Measurements from ENCODE around the gene EXD2. TPM values are rescaled to one million over a fixed set of nuclear protein-coding genes. Genes with fewer than 3 reads are reported as not detected.
"Not testable (repeated sequence)": the region's sequence is repeated elsewhere in the genome, so short reads cannot be mapped to it uniquely, and the experiment has no call there.

The EXD2 gene
- total RNA-seq, 1 donor from 2014 or later: 31.2 TPM

- no peaks in the 10 kb centered on the region for H3K27me3 Mint-ChIP-seq (ENCODE audit: unreplicated experiment)
Measured at GRCh38 chr14:69274321-69274720, 83.0 kb downstream of the EXD2 start.

GRCh38 chr14:69275331-69275730, 84.0 kb downstream of the EXD2 start:
- Mint-ChIP-seq H3K27me3 (ENCODE audit: unreplicated experiment) (no peaks in the 10 kb centered on the region), H3K27ac (ENCODE audit: unreplicated experiment) (no peak overlapping the region), H3K4me3 (ENCODE audit: unreplicated experiment) (no peak overlapping the region), H3K4me1 (ENCODE audit: low read depth, unreplicated experiment) (peaks cover 12% of the 10 kb centered on the region), H3K9me3 (ENCODE audit: unreplicated experiment) (peaks cover 3% of the 10 kb centered on the region), H3K36me3 (ENCODE audit: unreplicated experiment) (peaks cover 5% of the 10 kb centered on the region)
- DNase-seq: no peak
- TF ChIP-seq, protein P1, sequence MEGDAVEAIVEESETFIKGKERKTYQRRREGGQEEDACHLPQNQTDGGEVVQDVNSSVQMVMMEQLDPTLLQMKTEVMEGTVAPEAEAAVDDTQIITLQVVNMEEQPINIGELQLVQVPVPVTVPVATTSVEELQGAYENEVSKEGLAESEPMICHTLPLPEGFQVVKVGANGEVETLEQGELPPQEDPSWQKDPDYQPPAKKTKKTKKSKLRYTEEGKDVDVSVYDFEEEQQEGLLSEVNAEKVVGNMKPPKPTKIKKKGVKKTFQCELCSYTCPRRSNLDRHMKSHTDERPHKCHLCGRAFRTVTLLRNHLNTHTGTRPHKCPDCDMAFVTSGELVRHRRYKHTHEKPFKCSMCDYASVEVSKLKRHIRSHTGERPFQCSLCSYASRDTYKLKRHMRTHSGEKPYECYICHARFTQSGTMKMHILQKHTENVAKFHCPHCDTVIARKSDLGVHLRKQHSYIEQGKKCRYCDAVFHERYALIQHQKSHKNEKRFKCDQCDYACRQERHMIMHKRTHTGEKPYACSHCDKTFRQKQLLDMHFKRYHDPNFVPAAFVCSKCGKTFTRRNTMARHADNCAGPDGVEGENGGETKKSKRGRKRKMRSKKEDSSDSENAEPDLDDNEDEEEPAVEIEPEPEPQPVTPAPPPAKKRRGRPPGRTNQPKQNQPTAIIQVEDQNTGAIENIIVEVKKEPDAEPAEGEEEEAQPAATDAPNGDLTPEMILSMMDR (IDR thresholded peaks at IDR 0.05; ENCODE audit: partially characterized antibody, unreplicated experiment): no peak

More at GRCh38 chr14:69274321-69274720, 83.0 kb downstream of the EXD2 start:
- H3K4me3 Mint-ChIP-seq (ENCODE audit: unreplicated experiment): no peak overlapping the region
- H3K9me3 Mint-ChIP-seq (ENCODE audit: unreplicated experiment): peaks cover 3% of the 10 kb centered on the region
- H3K27ac Mint-ChIP-seq (ENCODE audit: unreplicated experiment): no peak overlapping the region
- H3K36me3 Mint-ChIP-seq (ENCODE audit: unreplicated experiment): peaks cover 5% of the 10 kb centered on the region
- TF ChIP-seq, protein P1 (IDR thresholded peaks at IDR 0.05; ENCODE audit: partially characterized antibody, unreplicated experiment): no peak
- DNase-seq: no peak
- peaks cover 8% of the 10 kb centered on the region for H3K4me1 Mint-ChIP-seq (ENCODE audit: low read depth, unreplicated experiment)

GRCh38 chr14:69277356-69277755, 86.1 kb downstream of the EXD2 start:
- H3K27me3 Mint-ChIP-seq (ENCODE audit: unreplicated experiment); H3K36me3 Mint-ChIP-seq (ENCODE audit: unreplicated experiment); H3K27ac Mint-ChIP-seq (ENCODE audit: unreplicated experiment); H3K9me3 Mint-ChIP-seq (ENCODE audit: unreplicated experiment); DNase-seq; H3K4me3 Mint-ChIP-seq (ENCODE audit: unreplicated experiment): not testable (repeated sequence)
- H3K4me1 Mint-ChIP-seq (ENCODE audit: low read depth, unreplicated experiment): peaks cover 12% of the 10 kb centered on the region

DNA sequence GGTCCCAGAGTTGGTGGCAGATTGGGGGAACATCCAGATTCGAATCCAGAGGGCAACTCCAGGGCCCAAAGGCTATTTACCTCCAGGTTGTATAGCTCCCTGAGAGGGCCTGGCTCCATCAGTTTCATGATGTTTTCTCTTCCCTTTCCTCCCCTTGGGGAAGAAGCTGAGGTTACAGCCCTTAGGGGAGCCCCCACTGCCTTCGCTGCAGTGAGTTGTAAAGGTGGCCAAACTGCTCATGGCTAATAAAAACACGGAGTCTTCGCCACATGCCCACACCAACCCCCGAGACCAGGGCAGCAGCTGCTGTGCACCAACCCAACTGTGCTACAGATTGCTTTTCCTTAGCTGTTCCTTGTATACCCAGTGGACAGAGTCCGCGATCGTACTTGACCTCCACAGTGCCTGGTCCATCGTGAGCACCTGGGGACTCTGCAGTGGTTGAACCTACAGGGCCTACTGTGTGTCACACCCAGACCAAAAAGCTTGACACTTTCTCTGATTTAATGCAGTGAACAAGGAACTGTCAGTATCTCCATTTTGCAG, 89.5 kb downstream of the EXD2 start:
- peaks cover 9% of the 10 kb centered on the region for H3K36me3 Mint-ChIP-seq (ENCODE audit: unreplicated experiment)
- no peak overlapping the region for H3K4me3 Mint-ChIP-seq (ENCODE audit: unreplicated experiment)
- no peaks in the 10 kb centered on the region for H3K27me3 Mint-ChIP-seq (ENCODE audit: unreplicated experiment)
- no peak for DNase-seq
- H3K4me1 Mint-ChIP-seq (ENCODE audit: low read depth, unreplicated experiment): peaks cover 9% of the 10 kb centered on the region
- TF ChIP-seq, protein P1 (IDR thresholded peaks at IDR 0.05; ENCODE audit: partially characterized antibody, unreplicated experiment): no peak
- no peak overlapping the region for H3K27ac Mint-ChIP-seq (ENCODE audit: unreplicated experiment)
- H3K9me3 Mint-ChIP-seq (ENCODE audit: unreplicated experiment): no peaks in the 10 kb centered on the region

- Mint-ChIP-seq H3K4me3 (ENCODE audit: unreplicated experiment) (no peak overlapping the region), H3K27ac (ENCODE audit: unreplicated experiment) (no peak overlapping the region), H3K36me3 (ENCODE audit: unreplicated experiment) (peaks cover 8% of the 10 kb centered on the region), H3K4me1 (ENCODE audit: low read depth, unreplicated experiment) (peaks cover 11% of the 10 kb centered on the region), H3K9me3 (ENCODE audit: unreplicated experiment) (no peaks in the 10 kb centered on the region), H3K27me3 (ENCODE audit: unreplicated experiment) (no peaks in the 10 kb centered on the region)
- TF ChIP-seq, protein P1 (IDR thresholded peaks at IDR 0.05; ENCODE audit: partially characterized antibody, unreplicated experiment): no peak
- DNase-seq: no peak
Measured at GRCh38 chr14:69281450-69282169, 90.3 kb downstream of the EXD2 start.

All from glutamatergic neuron (in vitro differentiated cells).